ENCODE data around the gene FDXR.
A peak's percentile ranks its signal among the peaks of the same experiment; 100 is the strongest.
"Not testable (repeated sequence)": the region's sequence is repeated elsewhere in the genome, so short reads cannot be mapped to it uniquely, and the experiment has no call there.

Gene FDXR

GRCh38 chr17:74870512-74870911, 2.3 kb downstream of the FDXR start:
- no peak for DNase-seq

- not testable (repeated sequence) for DNase-seq
These were observed 2.8 kb downstream of the FDXR start for GRCh38 chr17:74870028-74870427.

GRCh38 chr17:74868908-74869255, 3.9 kb downstream of the FDXR start:
- no peak for DNase-seq

DNA sequence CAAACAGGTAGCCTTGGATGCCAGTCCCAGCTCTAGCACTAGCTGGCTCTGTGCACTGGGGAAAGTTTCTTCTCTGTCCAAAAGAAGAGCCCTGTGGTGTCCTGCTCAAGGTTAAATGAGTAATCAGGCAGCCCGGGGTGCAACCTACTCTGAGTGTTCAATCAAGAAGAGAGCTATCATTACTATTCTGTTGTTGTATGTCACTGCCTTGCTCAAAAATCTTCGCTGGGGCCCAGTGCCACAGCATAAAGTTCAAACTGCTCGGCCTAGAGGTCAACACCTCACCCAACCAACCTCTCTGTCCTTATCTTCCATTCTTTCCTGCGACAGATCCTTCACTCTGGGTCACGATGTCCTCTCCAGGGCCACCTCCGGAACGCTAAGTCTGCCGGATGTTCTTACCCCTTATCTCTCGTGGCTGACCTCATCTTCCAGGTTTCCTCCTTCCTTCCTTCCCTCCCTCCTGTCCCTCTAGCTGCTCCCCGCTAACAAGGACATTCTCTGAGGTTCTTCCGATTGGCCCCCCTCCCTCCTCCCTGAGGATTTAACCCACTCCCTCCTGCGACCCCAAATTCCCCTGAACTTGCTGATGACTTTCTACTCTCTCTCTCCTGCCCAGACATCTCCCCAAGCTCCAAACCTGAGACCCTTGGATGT, 4.4 kb downstream of the FDXR start:
- no peak for DNase-seq

DNA sequence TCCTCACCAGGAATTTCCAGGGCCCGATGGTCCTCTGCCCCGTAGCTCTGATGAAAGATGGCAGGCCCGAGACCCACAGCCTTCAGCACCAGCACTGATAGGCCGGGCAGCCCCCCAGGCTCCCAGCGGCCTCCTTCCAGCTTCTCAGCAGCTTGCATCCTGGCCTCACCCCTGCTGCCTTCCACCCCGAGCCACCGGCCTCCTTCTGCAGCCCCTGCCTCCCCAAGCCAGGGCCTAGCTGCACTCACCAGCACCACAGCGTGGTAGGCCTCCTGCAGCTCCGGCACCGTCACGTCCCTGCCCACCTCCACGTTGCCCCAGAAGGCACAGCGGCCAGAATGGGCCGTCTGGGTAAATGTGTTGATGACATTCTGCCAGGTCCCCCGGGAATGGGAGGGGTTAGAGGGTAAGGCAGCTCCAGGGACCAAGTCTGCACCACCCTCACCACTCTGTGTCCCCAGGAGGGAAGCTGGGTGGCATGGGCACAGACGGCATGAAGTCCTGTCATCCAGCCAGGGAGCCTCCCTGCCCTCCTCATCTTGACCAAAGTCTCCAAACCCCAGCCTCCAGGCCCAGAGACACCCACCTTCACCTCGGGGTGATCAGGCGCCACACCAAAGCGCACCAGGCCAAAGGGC, 6.5 kb downstream of the FDXR start:
- no peak for DNase-seq

DNA sequence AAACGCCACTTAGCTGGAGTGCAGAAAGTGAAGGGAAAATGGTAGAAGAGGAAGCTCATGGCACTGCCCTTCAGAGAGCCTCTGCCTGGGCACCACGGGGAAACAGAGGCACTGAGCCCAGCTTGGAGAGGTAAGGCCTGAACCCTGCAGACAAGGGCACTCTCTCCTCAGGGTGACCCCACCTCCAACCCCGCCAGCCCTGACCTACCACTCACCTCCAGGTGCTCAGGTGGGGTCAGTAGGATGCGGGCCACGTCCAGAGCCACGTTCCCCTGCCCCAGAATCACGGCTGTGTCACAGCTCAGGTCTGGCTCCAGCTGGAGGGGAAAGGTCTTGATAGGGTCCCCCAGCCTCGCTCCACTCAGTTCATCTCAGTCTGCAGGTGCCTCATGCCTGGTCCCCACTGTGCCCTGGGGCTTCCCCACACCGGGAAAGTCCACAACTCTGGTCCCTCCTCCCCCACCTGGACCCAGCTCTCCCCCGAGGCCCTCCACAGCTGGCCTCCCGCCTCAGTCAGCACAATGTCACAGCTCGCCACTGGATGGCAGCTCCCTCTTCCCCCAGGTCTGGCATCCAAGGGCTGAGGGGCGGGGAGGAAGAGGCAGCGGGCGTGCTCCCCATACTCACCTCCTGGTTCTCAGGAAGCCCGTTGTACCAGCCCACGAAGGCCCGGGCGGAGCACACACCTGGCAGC, 7.1 kb downstream of the FDXR start:
- no peak for DNase-seq

GRCh38 chr17:74864866-74865395, 7.9 kb downstream of the FDXR start:
- DNase-seq = peak; percentile 79

DNA sequence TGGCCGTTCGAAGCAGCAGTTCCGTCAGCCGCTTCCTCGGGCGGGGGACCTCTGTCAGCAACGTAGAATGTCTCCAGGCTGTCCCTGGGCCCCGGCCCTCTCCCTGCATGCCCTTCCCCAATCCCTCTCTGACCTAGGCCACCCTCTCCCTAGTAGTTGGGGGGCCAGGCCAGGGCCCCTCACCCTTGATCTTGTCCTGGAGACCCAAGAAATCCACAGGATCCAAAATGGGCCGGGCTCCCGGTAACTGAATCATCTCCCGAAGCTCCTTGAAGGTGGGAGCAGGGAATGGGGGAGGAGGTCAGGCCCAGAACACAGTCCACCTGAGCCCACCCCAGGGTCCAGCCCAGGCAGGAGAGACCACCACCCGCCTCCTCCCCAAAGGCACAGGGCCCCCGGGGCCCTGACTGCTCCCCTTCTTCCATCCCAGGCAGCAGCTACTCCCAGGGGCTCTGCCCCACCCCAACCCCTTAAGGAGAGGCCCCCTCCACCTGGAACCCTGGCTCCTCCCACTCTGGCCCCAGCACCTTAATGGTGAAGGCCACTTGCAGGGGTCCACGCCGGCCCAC, 8.4 kb downstream of the FDXR start:
- no peak for DNase-seq

DNA sequence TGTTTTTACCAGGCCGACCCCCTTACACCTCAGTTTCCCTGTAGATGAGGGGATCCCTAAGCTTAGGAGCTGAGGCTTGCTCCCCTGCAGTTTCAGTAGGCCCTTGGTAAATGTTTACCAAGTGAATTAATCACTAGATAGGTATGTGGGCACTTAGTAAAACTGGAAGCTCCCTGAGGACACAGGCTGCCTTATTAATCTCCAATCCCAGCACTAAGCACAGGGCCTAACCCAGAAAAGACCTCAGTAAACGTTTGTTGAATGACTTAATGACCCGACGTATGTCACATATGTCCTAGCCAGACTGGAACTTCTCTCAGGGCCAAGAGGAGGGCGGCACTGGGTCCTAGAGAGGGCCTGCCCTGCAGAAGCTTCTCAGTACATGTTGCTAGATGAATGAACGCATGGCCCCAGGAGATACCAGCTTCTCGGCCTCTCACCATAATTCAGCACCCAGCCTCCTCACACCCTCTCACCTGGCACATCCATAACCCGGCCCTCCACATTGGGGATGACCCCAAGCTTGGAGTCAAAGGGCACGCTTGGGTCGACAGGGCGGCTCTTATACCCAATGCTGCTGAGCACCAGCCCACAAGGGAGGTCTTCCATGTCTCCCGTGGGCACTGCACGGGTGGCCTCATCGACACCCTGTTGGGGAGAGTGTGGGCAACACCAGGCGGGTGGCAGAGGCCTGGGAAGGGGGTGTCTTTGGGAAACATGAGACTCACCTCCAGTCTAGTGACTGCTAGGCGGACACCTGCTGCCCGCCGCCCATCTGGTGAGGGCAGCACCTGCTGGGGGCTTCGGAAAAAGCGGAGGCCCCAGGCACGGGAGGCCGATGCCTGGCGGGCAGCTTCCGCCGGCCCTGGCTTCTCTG, 9.1 kb downstream of the FDXR start:
- no peak for DNase-seq

DNA sequence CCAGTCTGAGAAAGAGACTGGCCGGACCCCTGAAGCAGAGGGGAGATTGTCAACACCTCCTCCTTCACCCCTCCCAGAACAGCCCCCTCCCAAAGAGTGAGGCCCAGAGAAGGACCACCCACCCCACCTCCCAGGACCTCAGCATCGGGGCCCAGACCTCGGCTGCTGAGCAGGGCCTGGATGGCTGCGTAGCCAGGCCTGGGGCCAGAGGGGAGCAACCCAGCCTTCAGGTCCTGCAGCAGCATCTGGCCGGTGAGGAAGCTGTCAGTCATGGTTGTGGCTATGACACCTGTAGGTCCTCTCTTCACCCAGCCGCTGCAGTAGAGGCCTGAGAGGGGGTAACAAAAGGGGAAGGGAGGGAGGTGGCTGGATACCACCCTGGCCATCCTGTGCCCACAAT, 9.9 kb downstream of the FDXR start:
- no peak for DNase-seq

DNA sequence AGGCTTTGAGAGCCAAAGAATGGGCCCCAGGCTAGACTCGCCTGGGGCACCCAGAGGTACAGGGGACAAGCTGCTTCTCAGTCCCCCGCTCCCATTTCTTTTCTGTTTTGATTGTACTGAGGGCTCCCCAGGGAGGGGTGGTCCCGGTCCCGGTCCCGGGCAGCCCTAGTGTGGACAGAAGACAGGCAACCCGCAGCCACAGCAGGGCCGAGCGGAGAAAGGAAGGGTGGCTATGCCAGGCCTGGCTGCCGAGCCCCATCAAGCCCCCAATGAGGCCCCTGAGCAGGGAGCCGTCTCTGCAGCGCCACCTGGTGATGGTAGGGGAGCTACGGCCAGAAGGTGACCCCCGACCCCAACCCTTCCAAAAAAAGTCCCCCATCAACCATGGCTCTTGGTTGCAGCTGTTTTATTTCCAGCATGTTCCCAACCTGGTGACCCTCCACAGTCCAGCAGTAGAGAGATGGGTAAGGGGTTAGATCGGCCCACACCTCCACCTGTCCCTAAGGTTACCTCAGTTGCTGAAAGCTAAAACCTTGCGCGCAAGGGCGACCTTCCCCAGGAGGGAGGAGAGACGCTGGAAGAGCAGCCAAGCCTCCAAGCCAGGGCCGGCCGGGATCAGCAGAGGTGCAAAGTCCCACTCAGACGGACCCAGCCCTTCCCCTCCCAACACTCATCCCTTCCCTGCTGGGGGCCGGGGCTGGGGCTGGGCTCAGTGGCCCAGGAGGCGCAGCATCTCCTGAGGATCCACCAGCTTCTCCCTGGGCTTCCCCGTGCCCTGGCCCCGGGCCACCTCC, 10.5 kb downstream of the FDXR start:
- peak; percentile 75 for DNase-seq

- no peak for DNase-seq
These were observed 11.1 kb downstream of the FDXR start for GRCh38 chr17:74861662-74862107.

GRCh38 chr17:74860872-74861661, 11.7 kb downstream of the FDXR start:
- no peak for DNase-seq

GRCh38 chr17:74860229-74860871, 12.4 kb downstream of the FDXR start:
- DNase-seq = peak; percentile 16

GRCh38 chr17:74859459-74860228, 13.2 kb downstream of the FDXR start, which contains the start of gene GRIN2C:
Gene GRIN2C (minus strand): TSS chr17:74859885. CDS start chr17:74855092, 4,793 bp downstream.
- DNase-seq = peak; percentile 54

GRCh38 chr17:74858672-74859458, 13.9 kb downstream of the FDXR start:
- no peak for DNase-seq

DNA sequence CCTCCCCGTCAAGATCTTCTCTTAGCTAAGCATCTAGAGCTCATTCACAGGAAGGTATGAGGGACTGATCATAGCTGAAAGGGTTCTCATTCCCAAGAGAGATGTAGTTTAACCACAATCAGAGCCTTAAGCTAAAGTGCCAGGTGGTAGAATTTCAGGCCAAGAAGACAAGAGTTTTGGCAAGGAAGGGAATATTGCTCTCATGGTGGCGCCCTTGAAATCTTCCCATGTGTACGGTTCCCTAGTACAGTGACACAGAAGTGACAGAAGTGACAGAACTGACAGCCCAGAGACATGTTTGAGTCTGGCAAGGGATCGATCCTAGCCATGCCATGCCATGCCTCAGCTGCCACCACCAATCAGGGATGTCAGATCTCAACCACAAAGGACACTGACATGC, 15.6 kb downstream of the FDXR start:
- no peak for DNase-seq

- no peak for DNase-seq
These were observed 16.7 kb downstream of the FDXR start for GRCh38 chr17:74856112-74856511.

DNA sequence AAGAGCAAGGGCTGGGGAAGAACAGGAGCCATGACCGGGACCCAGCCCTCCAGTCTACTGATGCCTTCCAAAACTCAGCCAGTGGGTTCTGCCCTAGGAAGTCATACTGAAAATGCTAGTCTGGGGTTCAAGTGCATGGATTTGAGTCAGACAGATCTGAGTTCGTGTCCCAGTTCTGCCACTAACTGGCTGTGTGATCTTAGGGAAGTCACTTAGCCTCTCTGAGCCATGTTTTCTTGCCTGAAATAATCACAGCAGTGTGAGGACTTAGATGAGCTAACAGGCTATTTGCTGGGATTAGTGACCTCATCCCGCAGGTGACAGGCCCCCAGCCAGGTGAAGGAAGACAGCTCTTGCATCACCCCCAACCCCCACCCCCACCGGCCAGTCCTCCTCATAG, 17.5 kb downstream of the FDXR start:
- no peak for DNase-seq
